ENCODE measurements around the gene RNF126. TPM values are rescaled to one million over a fixed set of nuclear protein-coding genes. Genes with fewer than 3 reads are reported as not detected.

RNF126 gene
- total and polyA plus RNA-seq, 2 experiments from 2014 or later, result 42.7 to 89.6 TPM

DNA sequence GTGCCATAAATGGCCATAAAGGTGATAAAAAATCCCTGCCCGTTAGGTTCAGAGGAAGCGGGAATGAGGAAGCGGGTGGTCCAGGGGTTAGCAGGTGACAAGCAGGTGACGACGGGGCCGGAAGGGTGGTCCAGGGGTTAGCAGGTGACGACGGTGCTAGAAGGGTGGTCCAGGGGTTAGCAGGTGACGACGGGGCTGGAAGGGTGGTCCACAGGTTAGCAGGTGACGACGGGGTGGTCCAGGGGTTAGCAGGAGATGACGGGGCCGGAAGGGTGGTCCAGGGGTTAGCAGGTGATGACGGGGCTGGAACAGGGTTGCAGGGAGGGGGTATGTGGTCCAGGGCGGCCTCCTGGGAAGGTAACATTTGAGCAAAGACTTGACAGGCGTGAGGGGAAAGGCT, 26.0 kb upstream of the RNF126 start:
- H3K79me2 ChIP-seq, result no peaks in the 10 kb centered on the region
- no peaks in the 10 kb centered on the region for H3K4me1 ChIP-seq (ENCODE audit: insufficient read depth)
- no peaks in the 10 kb centered on the region for H3K9me3 ChIP-seq (ENCODE audit: low read depth)
- H3K27ac ChIP-seq, result no peak overlapping the region
- no peak overlapping the region for H3K4me3 ChIP-seq
- WGBS (ENCODE audit: low lambda C conversion rate, missing lambda C conversion rate), result 91% methylated on average over 13 of the region's 17 CpGs
- H3K9me2 ChIP-seq (replicated peaks; ENCODE audit: insufficient read depth), result no peaks in the 10 kb centered on the region
- H3K36me3 ChIP-seq (replicated peaks; ENCODE audit: insufficient read depth, low read depth), result no peaks in the 10 kb centered on the region
- H3K27me3 ChIP-seq, result no peaks in the 10 kb centered on the region
- H4K20me1 ChIP-seq (ENCODE audit: insufficient read depth, poor library complexity, severe bottlenecking), result no peaks in the 10 kb centered on the region
- TF ChIP-seq, protein P1, sequence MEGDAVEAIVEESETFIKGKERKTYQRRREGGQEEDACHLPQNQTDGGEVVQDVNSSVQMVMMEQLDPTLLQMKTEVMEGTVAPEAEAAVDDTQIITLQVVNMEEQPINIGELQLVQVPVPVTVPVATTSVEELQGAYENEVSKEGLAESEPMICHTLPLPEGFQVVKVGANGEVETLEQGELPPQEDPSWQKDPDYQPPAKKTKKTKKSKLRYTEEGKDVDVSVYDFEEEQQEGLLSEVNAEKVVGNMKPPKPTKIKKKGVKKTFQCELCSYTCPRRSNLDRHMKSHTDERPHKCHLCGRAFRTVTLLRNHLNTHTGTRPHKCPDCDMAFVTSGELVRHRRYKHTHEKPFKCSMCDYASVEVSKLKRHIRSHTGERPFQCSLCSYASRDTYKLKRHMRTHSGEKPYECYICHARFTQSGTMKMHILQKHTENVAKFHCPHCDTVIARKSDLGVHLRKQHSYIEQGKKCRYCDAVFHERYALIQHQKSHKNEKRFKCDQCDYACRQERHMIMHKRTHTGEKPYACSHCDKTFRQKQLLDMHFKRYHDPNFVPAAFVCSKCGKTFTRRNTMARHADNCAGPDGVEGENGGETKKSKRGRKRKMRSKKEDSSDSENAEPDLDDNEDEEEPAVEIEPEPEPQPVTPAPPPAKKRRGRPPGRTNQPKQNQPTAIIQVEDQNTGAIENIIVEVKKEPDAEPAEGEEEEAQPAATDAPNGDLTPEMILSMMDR (IDR thresholded peaks at IDR 0.05; ENCODE audit: poor library complexity), result no peak
- no peak for TF ChIP-seq EZH2 (IDR thresholded peaks at IDR 0.05; ENCODE audit: borderline replicate concordance)
- no peak for TF ChIP-seq EZH2phosphoT487 (IDR thresholded peaks at IDR 0.05; ENCODE audit: low read depth, severe bottlenecking, unreplicated experiment)
- H3K4me2 ChIP-seq, result no peak overlapping the region
- H2AFZ ChIP-seq, result no peak overlapping the region
- DNase-seq (ENCODE audit: low spot score), result no peak

DNA sequence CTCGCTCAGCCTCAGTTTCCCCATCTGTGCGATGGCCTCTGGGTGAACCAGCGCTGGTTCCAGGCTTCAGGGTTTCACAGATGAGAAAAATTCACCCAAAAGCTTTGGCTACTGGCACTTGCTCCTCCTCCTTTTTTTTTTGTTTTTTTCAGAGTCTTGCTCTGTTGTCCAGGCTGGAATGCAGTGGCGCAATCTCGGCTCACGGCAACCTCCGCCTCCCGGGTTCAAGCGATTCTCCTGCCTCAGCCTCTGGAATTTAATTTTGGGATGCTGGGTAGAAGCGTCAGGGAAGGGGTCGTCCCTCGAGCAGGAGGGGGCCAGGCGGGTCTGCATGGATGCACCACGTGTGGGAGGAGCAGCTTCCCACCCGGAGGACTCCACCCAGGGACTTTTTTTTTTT, 25.2 kb upstream of the RNF126 start:
- Histone ChIP-seq H3K4me1 (ENCODE audit: insufficient read depth) (no peaks in the 10 kb centered on the region), H3K79me2 (no peaks in the 10 kb centered on the region), H4K20me1 (ENCODE audit: insufficient read depth, poor library complexity, severe bottlenecking) (no peaks in the 10 kb centered on the region), H3K4me2 (no peak overlapping the region), H3K9me2 (replicated peaks; ENCODE audit: insufficient read depth) (no peaks in the 10 kb centered on the region), H3K27ac (no peak overlapping the region), H3K9me3 (ENCODE audit: low read depth) (no peaks in the 10 kb centered on the region), H3K4me3 (no peak overlapping the region), H2AFZ (no peak overlapping the region), H3K27me3 (no peaks in the 10 kb centered on the region), H3K36me3 (replicated peaks; ENCODE audit: insufficient read depth, low read depth) (no peaks in the 10 kb centered on the region)
- no peak for TF ChIP-seq EZH2phosphoT487 (IDR thresholded peaks at IDR 0.05; ENCODE audit: low read depth, severe bottlenecking, unreplicated experiment)
- TF ChIP-seq, protein P1 (IDR thresholded peaks at IDR 0.05; ENCODE audit: poor library complexity), result no peak
- TF ChIP-seq EZH2 (IDR thresholded peaks at IDR 0.05; ENCODE audit: borderline replicate concordance), result no peak
- 76% methylated on average over 15 of the region's 15 CpGs for WGBS (ENCODE audit: low lambda C conversion rate, missing lambda C conversion rate)
- no peak for DNase-seq (ENCODE audit: low spot score)

DNA sequence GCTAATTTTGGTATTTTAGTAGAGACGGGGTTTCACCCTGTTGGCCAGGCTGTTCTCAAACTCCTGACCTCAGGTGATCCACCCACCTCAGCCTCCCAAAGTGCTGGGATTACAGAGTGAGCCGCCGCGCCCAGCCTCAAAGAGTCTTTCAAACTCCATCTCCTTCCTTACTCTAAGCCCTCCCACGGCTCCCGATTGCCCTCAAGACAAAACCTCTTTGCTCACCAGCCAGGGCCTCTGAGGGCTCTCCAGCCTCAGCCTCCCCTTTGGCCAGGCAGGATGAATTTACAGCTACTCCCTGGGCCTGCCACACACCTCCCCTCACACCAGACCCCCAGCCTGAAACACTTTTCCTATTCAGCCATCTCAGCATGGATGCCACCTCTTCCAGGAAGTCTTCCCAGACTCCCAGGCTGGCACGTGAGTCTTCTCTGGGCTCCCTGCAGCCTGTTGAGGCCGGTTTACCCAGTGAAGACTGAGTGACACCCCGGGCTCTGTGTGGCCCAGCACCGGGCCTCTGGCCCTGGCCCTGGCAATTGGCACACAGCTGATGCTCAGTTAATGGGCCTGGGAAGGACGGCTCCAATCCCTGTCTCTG, 24.7 kb upstream of the RNF126 start:
- Histone ChIP-seq H2AFZ (no peak overlapping the region), H3K9me3 (ENCODE audit: low read depth) (no peaks in the 10 kb centered on the region), H3K4me2 (no peak overlapping the region), H3K27ac (no peak overlapping the region), H3K4me3 (no peak overlapping the region), H3K9me2 (replicated peaks; ENCODE audit: insufficient read depth) (no peaks in the 10 kb centered on the region), H3K36me3 (replicated peaks; ENCODE audit: insufficient read depth, low read depth) (no peaks in the 10 kb centered on the region), H3K79me2 (no peaks in the 10 kb centered on the region), H3K4me1 (ENCODE audit: insufficient read depth) (no peaks in the 10 kb centered on the region), H3K27me3 (no peaks in the 10 kb centered on the region), H4K20me1 (ENCODE audit: insufficient read depth, poor library complexity, severe bottlenecking) (no peaks in the 10 kb centered on the region)
- 81% methylated on average over 11 of the region's 11 CpGs for WGBS (ENCODE audit: low lambda C conversion rate, missing lambda C conversion rate)
- no peak for DNase-seq (ENCODE audit: low spot score)
- TF ChIP-seq EZH2phosphoT487 (IDR thresholded peaks at IDR 0.05; ENCODE audit: low read depth, severe bottlenecking, unreplicated experiment) (no peak), EZH2 (IDR thresholded peaks at IDR 0.05; ENCODE audit: borderline replicate concordance) (no peak)
- TF ChIP-seq, protein P1 (IDR thresholded peaks at IDR 0.05; ENCODE audit: poor library complexity), result no peak

Data from hepatocyte (in vitro differentiated cells).